Measurements from ENCODE around the gene FAM53B. TPM values are rescaled to one million over a fixed set of nuclear protein-coding genes. Genes with fewer than 3 reads are reported as not detected.

FAM53B gene
- total RNA-seq, 1 experiment from 2014 or later = 11.2 TPM

GRCh38 chr10:124735491-124736286, 8.5 kb downstream of the FAM53B start:
- Mint-ChIP-seq H3K36me3 (ENCODE audit: insufficient read depth, unreplicated experiment) (no peaks in the 10 kb centered on the region), H3K27ac (ENCODE audit: unreplicated experiment) (no peak overlapping the region), H3K4me1 (ENCODE audit: low read depth, unreplicated experiment) (peaks cover 18% of the 10 kb centered on the region), H3K9me3 (ENCODE audit: low read depth, unreplicated experiment) (no peaks in the 10 kb centered on the region), H3K4me3 (ENCODE audit: low read depth, unreplicated experiment) (no peak overlapping the region), H3K27me3 (ENCODE audit: unreplicated experiment) (no peaks in the 10 kb centered on the region)
- intact Hi-C loops (cut with micrococcal nuclease; ENCODE audit: unreplicated experiment) = no loop called here
- BruUV-seq (replicated peaks) = no TSS peak
- no peak for DNase-seq
- CTCF ChIA-PET = no interaction called here
- no peak for TF ChIP-seq CTCF (IDR thresholded peaks at IDR 0.05; ENCODE audit: unreplicated experiment)

- no peaks in the 10 kb centered on the region for H3K27me3 Mint-ChIP-seq (ENCODE audit: unreplicated experiment)
- no peaks in the 10 kb centered on the region for H3K36me3 Mint-ChIP-seq (ENCODE audit: insufficient read depth, unreplicated experiment)
- H3K9me3 Mint-ChIP-seq (ENCODE audit: low read depth, unreplicated experiment) = no peaks in the 10 kb centered on the region
- TF ChIP-seq CTCF (IDR thresholded peaks at IDR 0.05; ENCODE audit: unreplicated experiment) = no peak
- no peak for DNase-seq
- no peak overlapping the region for H3K4me3 Mint-ChIP-seq (ENCODE audit: low read depth, unreplicated experiment)
- no peak overlapping the region for H3K27ac Mint-ChIP-seq (ENCODE audit: unreplicated experiment)
- BruUV-seq (replicated peaks) = no TSS peak
- peaks cover 8% of the 10 kb centered on the region for H3K4me1 Mint-ChIP-seq (ENCODE audit: low read depth, unreplicated experiment)
- intact Hi-C loops (cut with micrococcal nuclease; ENCODE audit: unreplicated experiment) = no loop called here
- CTCF ChIA-PET = no interaction called here
Observed at GRCh38 chr10:124734311-124735166, 9.6 kb downstream of the FAM53B start.

- H3K27ac Mint-ChIP-seq (ENCODE audit: unreplicated experiment) = no peak overlapping the region
Observed at GRCh38 chr10:124733571-124734245, 10.5 kb downstream of the FAM53B start.

More at GRCh38 chr10:124733571-124734245, 10.5 kb downstream of the FAM53B start:
- Mint-ChIP-seq H3K36me3 (ENCODE audit: insufficient read depth, unreplicated experiment) (no peaks in the 10 kb centered on the region), H3K4me3 (ENCODE audit: low read depth, unreplicated experiment) (no peak overlapping the region), H3K9me3 (ENCODE audit: low read depth, unreplicated experiment) (no peaks in the 10 kb centered on the region), H3K4me1 (ENCODE audit: low read depth, unreplicated experiment) (peaks cover 8% of the 10 kb centered on the region), H3K27me3 (ENCODE audit: unreplicated experiment) (no peaks in the 10 kb centered on the region)
- DNase-seq = no peak
- BruUV-seq (replicated peaks) = no TSS peak
- CTCF ChIA-PET = no interaction called here
- TF ChIP-seq CTCF (IDR thresholded peaks at IDR 0.05; ENCODE audit: unreplicated experiment) = no peak
- intact Hi-C loops (cut with micrococcal nuclease; ENCODE audit: unreplicated experiment) = no loop called here

Measured in Calu3 (cell line).